Measurements from ENCODE around the gene PDAP1. TPM values are rescaled to one million over a fixed set of nuclear protein-coding genes. Genes with fewer than 3 reads are reported as not detected.
"Not testable (repeated sequence)": the region's sequence is repeated elsewhere in the genome, so short reads cannot be mapped to it uniquely, and the experiment has no call there.

PDAP1 gene
- total RNA-seq, 1 donor from 2014 or later = 105 TPM

- ATAC-seq (ENCODE audit: low read depth) = no peak
- CTCF ChIA-PET = no interaction called here
- no peak overlapping the region for H3K27ac Mint-ChIP-seq
- H3K4me1 Mint-ChIP-seq = peaks cover 29% of the 10 kb centered on the region
- no peak for TF ChIP-seq CTCF (IDR thresholded peaks at IDR 0.05)
- no peak overlapping the region for H3K4me3 Mint-ChIP-seq
- no peaks in the 10 kb centered on the region for H3K27me3 Mint-ChIP-seq
- H3K36me3 Mint-ChIP-seq (ENCODE audit: low read depth) = peaks cover 80% of the 10 kb centered on the region
- POLR2A ChIA-PET = interaction anchor here (0.7 to 4.0 kb wide), 4 partner anchors 10 to 107 kb away, joined by 3 to 62 read pairs (median 22); partner anchors contain the start of genes ARPC1B, BUD31 and PDAP1
- DNase-seq = no peak
- H3K9me3 Mint-ChIP-seq = no peaks in the 10 kb centered on the region
- intact Hi-C loops (cut with micrococcal nuclease) = no loop called here
Measured at GRCh38 chr7:99390941-99391602, 17.3 kb downstream of the PDAP1 start.

- Mint-ChIP-seq H3K27me3 (no peaks in the 10 kb centered on the region), H3K27ac (no peak overlapping the region), H3K9me3 (no peaks in the 10 kb centered on the region), H3K4me3 (no peak overlapping the region), H3K4me1 (peaks cover 31% of the 10 kb centered on the region), H3K36me3 (ENCODE audit: low read depth) (peaks cover 71% of the 10 kb centered on the region)
- intact Hi-C loops (cut with micrococcal nuclease) = no loop called here
- ATAC-seq (ENCODE audit: low read depth) (no peak), DNase-seq (no peak)
- ChIA-PET CTCF (no interaction called here), POLR2A (interaction anchor here (1.1 to 4.0 kb wide), 2 partner anchors 15 to 18 kb away, joined by 8 to 18 read pairs; partner anchors contain the start of genes BUD31 and PDAP1)
- TF ChIP-seq CTCF (IDR thresholded peaks at IDR 0.05) = no peak
Measured at GRCh38 chr7:99389772-99390171, 18.6 kb downstream of the PDAP1 start.

DNA sequence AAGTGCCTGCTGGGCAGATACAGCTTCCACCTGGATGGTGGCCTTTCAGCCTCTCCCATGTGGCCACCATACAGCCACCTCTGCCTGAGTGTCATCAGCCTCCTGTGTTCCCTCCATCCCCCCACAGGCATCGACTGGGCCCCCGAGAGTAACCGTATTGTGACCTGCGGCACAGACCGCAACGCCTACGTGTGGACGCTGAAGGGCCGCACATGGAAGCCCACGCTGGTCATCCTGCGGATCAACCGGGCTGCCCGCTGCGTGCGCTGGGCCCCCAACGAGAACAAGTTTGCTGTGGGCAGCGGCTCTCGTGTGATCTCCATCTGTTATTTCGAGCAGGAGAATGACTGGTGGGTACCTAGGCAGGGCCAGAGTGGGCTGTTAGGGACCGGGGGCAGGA, 20.5 kb downstream of the PDAP1 start:
- ATAC-seq (ENCODE audit: low read depth) = no peak
- TF ChIP-seq CTCF (IDR thresholded peaks at IDR 0.05) = no peak
- POLR2A ChIA-PET = interaction anchor here (4.0 kb wide), 1 partner anchor 20 kb away, joined by 18 read pairs; the partner anchor contains the start of genes BUD31 and PDAP1
- Mint-ChIP-seq H3K27me3 (no peaks in the 10 kb centered on the region), H3K36me3 (ENCODE audit: low read depth) (peaks cover 69% of the 10 kb centered on the region), H3K9me3 (no peaks in the 10 kb centered on the region), H3K27ac (no peak overlapping the region), H3K4me1 (peaks cover 31% of the 10 kb centered on the region), H3K4me3 (no peak overlapping the region)
- intact Hi-C loops (cut with micrococcal nuclease) = loop anchor here (1.0 kb wide), 1 partner anchor 23 kb away; no protein-coding TSS in a partner anchor
- DNase-seq = no peak
- CTCF ChIA-PET = interaction anchor here (1.6 to 1.7 kb wide), 2 partner anchors 15 to 23 kb away, joined by 6 to 7 read pairs; no protein-coding TSS in a partner anchor

- not testable (repeated sequence) for H3K9me3 Mint-ChIP-seq; H3K27ac Mint-ChIP-seq; H3K4me3 Mint-ChIP-seq; ATAC-seq (ENCODE audit: low read depth); DNase-seq; H3K27me3 Mint-ChIP-seq
- peaks cover 29% of the 10 kb centered on the region for H3K4me1 Mint-ChIP-seq
- ChIA-PET POLR2A (interaction anchor here (1.0 to 4.0 kb wide), 4 partner anchors 12 to 22 kb away, joined by 4 to 18 read pairs (median 5); partner anchors contain the start of genes ARPC1B, BUD31 and PDAP1), CTCF (interaction anchor here (0.6 to 1.7 kb wide), 6 partner anchors 9 to 23 kb away, joined by 3 to 7 read pairs (median 3); no protein-coding TSS in a partner anchor)
- peaks cover 67% of the 10 kb centered on the region for H3K36me3 Mint-ChIP-seq (ENCODE audit: low read depth)
- intact Hi-C loops (cut with micrococcal nuclease) = loop anchor here (1.0 kb wide), 1 partner anchor 22 kb away; no protein-coding TSS in a partner anchor
Measured at GRCh38 chr7:99387239-99387635, 21.2 kb downstream of the PDAP1 start.

- no peaks in the 10 kb centered on the region for H3K9me3 Mint-ChIP-seq
Measured at GRCh38 chr7:99386584-99387238, 21.7 kb downstream of the PDAP1 start.

More at GRCh38 chr7:99386584-99387238, 21.7 kb downstream of the PDAP1 start:
- peak overlapping the region; percentile 59 for H3K27ac Mint-ChIP-seq
- intact Hi-C loops (cut with micrococcal nuclease) = loop anchor here (1.0 kb wide), 1 partner anchor 21 kb away; no protein-coding TSS in a partner anchor
- TF ChIP-seq CTCF (IDR thresholded peaks at IDR 0.05) = no peak
- ATAC-seq (ENCODE audit: low read depth) (peak; percentile 63), DNase-seq (no peak)
- ChIA-PET POLR2A (interaction anchor here (1.0 to 4.0 kb wide), 4 partner anchors 12 to 22 kb away, joined by 4 to 18 read pairs (median 5); partner anchors contain the start of genes ARPC1B, BUD31 and PDAP1), CTCF (interaction anchor here (0.6 to 1.7 kb wide), 7 partner anchors 9 to 44 kb away, joined by 3 to 7 read pairs (median 3); no protein-coding TSS in a partner anchor)
- H3K4me3 Mint-ChIP-seq = no peak overlapping the region
- no peaks in the 10 kb centered on the region for H3K27me3 Mint-ChIP-seq
- H3K4me1 Mint-ChIP-seq = peaks cover 31% of the 10 kb centered on the region
- peaks cover 64% of the 10 kb centered on the region for H3K36me3 Mint-ChIP-seq (ENCODE audit: low read depth)
